Skin epidermis (tissue), 12 donors: ENCODE measurements around the gene ABCC11.
"Not testable (repeated sequence)": the region's sequence is repeated elsewhere in the genome, so short reads cannot be mapped to it uniquely, and the experiment has no call there.

Experiments used
- H3K27ac ChIP-seq, 21 experiments: fragments of 200-600 bp; sonication (generic) in 11 of 21; one replicate each; pipeline ENCODE4 v1.5.0; 2020; ENCODE audit warnings: mild to moderate bottlenecking in 3 of 21, inconsistent platforms in 2 of 21, moderate library complexity in 2 of 21
- H3K4me3 ChIP-seq, 7 experiments: fragments of 200-600 bp; sonication (generic) in 2 of 7; one replicate each; pipeline ENCODE4 v1.5.0; 2020; ENCODE audit warnings: inconsistent platforms in 2 of 7, mild to moderate bottlenecking in 2 of 7, moderate library complexity in 1 of 7

The ABCC11 gene

DNA sequence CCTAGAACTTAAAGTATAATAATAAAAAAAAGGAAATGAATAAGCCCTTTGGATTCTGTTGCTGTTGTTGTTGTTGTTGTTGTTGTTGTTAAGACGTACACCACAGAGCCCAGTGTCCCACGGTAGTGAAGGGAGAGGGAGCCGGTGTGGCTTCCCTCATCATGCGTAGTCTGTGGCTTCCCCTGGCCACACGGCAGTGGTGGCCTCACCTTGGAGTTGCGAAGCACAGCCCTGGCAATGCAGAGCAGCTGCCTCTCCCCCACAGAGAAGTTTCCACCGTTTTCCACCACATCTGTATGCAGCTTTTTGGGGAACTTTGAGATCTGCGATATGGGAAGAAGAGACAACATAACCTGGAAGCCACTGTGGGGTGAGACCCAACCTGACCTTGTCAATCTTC lies 77.4 kb downstream of the ABCC11 start:
- no peak overlapping the region for H3K4me3 ChIP-seq
- H3K27ac ChIP-seq: no peak overlapping the region

DNA sequence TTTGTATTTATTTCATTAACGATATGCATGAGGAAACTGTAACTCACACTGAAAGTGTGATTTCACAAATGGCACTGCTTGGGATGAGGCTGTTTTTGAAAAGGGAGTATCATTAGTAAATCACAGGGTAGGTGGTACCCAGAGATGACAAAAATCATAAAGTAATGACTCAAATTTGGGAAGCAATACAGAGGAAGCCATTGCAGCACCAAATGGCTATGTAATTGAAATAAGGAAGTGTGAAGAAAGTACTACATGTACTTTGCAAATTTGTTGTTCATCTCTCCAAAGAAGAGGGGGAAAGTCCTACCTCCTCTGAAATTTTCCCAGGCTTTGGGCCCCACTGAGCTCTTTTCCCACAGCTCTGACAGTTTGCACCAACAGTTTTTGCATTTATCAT lies 79.3 kb downstream of the ABCC11 start:
- H3K27ac ChIP-seq: no peak overlapping the region

DNA sequence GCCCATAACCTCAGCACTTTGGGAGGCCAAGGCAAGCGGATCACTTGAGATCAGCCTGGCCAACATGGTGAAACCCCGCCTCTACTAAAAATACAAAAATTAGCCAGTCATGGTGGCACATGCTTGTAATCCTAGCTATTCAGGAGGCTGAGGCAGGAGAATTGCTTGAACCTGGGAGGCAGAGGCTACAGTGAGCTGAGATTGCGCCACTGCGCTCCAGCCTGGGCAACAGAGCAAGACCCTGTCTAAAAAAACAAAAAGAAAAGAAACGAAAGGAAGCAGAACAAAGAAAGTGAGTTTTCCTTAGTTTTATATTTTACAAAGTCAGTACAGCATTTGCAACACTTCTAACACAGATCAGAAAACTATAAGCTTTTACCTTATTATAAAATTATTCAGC lies 80.7 kb downstream of the ABCC11 start:
- not testable (repeated sequence) for H3K27ac ChIP-seq, H3K4me3 ChIP-seq

More for the DNA sequence above, 79.3 kb downstream of the ABCC11 start:
- H3K4me3 ChIP-seq: no peak overlapping the region

DNA sequence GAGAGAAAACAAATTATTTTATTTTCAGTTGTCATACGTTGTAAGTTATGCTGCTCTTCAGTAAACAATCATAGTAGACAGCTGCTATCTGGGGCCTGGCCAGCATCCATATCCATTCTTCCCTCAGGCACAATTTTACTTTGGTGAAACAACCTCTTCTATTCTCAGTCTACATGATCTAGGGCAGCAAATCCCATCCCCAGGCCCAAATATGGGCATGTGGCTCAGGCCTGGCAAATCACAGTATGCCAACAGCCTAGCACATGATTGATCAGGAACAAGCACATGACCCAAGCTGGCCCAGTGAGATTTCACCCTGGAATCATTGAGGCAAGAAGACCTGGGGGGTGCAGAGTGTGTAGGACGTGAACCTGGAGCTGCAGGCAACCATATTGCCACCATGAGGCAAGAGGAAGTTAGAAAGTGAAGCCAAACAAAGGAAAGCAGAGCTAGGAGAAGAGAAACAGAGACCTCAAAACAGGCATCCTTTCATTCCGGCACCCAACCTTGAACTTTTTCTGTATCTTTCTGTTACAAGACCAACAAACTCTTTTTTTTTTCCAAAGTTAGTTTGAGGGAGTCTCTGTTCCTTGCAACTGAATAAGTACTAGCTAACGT lies 81.3 kb downstream of the ABCC11 start:
- no peak overlapping the region for H3K4me3 ChIP-seq
- no peak overlapping the region for H3K27ac ChIP-seq

DNA sequence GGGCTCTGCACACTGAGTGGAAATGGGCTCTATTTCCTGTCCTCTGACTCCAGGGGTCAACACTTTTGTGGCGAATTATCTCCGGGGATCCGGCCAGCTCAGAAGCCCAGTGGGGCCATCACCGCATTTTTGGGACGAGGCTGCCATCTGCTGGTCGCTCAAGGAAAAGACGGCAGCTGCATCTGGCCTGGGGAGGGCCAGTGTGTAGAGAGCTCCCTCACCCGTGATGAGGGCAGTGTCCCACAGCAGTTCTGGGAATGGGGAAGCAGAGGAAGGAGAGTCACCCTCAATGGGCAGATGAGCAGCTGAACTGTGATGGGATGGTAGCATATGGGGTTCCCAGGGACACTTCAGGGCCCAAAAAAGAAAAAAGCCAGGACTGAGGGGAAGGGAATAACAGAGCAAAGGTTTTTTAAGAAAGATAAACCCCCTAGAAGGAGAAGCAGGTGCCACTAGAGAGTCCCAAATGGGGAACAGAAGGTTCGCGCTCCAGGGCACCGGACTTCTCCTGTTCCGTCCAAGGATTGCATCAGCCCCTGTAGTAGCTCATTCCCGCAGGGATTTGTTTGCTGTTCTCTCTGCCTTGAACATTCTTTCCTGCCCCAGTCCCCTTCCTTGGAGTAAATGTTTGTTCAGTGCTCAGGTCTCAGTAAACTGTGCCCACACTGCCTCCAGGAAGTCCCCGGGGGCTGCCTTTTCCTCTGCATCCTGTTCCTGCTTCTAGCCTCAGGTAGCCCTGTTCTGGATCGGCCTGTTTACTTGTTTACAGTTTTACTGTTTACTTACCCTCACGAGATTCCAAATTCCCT lies 82.2 kb downstream of the ABCC11 start:
- Histone ChIP-seq H3K27ac (no peak overlapping the region), H3K4me3 (no peak overlapping the region)

DNA sequence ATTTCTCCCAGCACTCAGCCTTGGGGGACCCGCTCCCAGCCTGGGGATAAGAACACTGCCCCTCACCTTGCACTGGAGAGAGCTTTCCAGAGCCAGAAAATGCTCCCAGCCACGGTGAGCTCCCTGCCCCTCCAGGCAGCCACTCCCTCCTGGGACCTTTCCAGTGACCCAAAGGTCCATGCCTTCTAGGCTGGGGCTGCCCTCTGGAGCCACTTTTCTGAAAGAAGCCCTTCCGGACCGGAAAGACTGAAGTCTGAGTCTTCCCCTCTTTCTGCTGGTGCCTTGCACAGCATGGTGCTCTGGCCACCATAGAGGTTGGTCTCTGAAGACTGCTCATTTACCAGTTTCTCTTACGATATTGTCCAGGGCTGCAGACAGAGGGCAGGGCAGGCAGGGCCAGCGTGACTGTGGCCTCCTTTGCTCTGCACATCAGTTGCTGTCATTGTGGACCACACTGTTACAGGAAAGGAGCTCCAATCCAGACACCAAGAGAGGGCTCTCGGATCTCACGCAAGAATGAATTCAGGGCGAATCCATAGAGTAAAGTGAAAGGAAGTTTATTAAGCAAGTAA lies 84.4 kb downstream of the ABCC11 start:
- Histone ChIP-seq H3K4me3 (no peak overlapping the region), H3K27ac (no peak overlapping the region)

DNA sequence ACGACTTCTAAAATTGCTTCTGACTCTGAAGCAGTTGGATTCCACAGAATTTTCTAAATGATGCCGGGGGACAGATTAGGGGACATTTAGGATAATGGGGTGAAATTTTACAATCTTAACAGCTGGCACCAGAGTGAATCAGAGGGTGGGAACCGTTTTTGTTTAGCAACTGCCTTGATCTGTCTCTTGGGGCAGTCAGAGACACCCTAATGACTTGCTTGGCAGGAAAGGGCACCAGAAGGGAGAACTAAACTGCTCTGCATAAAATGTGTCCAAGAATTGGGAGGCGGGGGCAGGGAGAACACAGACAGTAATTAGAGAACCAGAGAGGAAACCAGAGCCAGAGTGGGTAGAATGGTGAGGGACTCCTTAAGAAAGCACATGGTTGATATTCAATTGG lies 85.4 kb downstream of the ABCC11 start:
- no peak overlapping the region for H3K27ac ChIP-seq

DNA sequence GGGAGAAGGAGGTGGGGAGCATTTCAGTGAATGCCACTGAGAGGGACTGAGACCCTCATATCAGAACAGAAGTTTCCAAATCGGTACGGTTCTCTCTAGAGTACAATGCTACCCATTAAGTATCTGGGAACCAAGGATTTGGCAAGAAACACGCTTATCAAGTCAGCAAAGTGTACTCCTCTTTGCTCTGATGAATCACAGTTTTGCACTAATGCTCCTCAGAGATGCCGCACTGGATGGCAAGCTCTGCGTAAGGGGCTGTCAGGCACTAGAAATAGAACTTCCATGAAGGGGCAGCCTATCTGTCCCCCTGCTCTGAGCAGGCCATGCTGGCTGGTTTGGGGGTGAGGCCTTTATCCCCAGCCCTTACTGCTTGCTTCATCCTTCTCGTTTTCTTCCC lies 86.8 kb downstream of the ABCC11 start:
- Histone ChIP-seq H3K4me3 (no peak overlapping the region), H3K27ac (no peak overlapping the region)

More for the DNA sequence above, 85.4 kb downstream of the ABCC11 start:
- no peak overlapping the region for H3K4me3 ChIP-seq

DNA sequence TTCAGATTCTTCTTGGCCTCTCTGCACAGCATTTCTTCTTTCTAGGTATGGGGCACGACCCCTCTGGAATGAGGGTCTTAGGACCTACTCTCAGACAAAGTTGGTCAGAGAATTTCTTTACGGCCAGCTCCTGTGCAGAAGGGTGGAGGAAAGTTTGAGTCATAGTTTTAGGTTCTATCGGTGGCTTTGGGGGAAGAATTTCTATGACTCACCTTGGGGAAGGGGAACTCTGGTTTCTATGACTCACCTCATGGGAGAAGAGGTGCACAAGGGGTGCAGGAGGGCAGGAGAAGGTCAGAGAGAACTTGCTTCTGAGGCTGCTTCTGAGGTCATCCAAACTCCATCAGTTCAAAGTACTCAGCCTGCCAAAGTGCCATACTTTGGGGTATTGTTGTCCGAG lies 89.0 kb downstream of the ABCC11 start:
- no peak overlapping the region for H3K27ac ChIP-seq
- no peak overlapping the region for H3K4me3 ChIP-seq

DNA sequence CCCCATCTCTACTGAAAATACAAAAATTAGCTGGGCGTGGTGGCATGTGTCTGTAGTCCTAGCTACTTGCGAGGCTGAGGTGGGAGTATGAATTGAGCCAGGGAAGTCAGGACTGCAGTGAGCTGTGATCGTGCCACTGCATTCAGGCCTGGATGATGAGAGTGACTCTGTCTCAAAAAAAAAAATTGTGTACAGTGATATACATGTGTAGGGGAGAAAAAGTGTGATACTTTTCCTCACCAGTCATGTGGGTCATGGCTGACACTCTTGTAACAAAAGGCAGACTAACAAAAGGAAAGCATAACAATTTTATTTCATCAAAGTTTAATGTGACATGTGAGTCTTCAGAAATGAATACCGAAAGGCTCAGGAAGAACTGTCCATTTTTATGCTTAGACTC lies 89.5 kb downstream of the ABCC11 start:
- Histone ChIP-seq H3K27ac (no peak overlapping the region), H3K4me3 (no peak overlapping the region)

DNA sequence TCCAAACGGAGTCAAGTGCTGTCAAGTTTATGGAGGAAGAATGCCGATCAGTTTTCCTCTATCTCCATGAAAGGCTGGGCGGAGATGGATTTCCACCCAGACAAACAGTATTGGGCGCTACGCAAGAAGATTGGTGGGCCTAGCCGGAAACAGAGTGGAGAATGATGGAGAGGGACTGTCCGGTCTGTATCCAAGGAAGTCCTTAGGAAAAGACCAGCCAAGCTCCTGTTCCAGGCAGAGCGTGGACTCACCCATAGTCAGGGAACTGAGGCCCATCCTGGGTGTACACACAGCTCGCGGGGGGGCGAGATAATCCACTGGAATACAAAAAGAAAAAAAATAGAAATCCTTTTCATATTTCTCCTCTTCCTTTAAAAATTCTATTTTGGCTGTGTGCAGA lies 90.0 kb downstream of the ABCC11 start:
- Histone ChIP-seq H3K4me3 (no peak overlapping the region), H3K27ac (no peak overlapping the region)

DNA sequence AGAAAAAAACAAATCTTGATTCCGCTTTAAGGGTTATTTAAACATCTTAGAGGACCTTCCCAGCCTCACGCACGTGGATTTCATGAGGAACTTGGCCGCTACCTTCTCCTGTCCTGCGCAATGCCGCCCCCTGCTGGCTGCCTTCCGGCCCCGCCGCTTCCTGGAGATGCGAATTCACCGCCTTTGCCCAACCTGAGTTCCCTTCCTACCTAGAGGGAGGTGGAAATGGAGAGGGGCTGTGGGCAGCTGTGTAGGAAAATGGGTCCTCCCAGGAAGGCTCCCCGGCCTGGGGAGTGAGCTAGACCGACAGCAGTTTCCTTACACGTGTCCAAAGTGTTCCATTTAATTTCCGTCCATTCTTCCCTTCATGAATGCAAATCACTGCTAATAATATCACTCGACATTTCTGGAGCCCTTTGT lies 90.5 kb downstream of the ABCC11 start:
- no peak overlapping the region for H3K27ac ChIP-seq
- no peak overlapping the region for H3K4me3 ChIP-seq

DNA sequence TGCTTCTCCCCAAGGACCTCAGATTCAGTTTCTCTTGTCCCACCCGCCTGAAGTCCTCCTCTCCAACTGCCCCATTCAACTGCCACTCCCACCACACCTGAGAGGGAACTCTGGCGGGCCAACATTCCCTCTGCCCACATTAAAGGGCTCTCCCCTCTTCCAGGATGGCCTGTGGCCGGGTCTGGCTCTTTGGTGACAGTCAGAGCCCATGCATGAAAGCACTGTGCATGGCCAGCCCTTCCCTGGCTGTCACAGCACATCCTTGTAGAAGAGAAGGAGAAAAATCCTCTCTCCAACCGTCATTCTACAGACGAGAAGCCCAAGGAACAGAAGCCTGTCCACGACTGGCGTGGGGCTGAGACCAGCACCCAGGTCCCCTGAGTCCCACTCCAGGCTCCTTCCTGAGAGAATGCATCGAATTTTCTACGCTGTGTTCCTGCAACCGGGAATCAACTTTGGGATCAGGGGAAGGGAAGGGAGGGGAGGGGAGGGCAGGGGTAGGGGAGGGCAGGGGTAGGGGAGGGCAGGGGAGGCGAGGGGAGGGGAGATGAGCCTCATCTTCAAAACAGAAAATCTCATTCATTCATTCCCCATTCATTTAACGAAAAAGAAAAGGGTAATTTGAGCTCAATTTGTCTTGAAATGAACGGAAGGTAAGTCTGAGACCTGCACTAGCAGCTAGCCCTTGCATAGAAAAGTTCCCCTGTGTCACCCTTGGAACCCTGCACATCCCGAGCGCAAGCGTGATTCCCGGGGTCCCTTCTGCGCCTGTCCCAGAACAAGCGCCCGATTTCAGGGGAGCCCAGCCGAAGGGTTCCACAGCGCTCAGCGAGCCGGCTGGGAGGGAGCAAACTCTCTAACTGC lies 91.2 kb downstream of the ABCC11 start, which contains the start of gene ABCC12:
Gene ABCC12, minus strand, starts transcription at position 68 of the 864 bp plus-strand sequence. CDS start 9,569 bp downstream, outside the sequence.
- H3K27ac ChIP-seq: no peak within 1 kb of the TSS
- no peak within 1 kb of the TSS for H3K4me3 ChIP-seq

DNA sequence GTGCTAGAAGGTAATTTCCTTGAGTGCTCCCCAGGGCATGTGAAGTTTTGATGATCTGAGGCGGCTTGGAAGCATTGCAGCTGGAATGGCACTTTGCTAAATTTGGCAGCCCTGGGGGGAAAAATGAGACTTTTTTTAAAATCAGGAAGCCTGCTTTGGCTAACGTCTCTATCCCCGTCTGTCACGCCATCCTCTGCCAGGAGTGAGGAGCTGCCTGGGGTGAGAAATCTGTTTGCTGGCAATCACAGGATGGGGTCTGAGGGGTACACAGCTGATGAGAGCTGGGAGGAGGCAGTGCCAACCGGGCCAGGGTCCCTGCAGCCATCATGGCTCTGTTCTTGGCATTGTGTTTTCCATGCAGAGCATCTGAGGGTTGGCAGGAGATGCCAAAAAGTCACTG lies 93.6 kb downstream of the ABCC11 start:
- H3K4me3 ChIP-seq: no peak overlapping the region

DNA sequence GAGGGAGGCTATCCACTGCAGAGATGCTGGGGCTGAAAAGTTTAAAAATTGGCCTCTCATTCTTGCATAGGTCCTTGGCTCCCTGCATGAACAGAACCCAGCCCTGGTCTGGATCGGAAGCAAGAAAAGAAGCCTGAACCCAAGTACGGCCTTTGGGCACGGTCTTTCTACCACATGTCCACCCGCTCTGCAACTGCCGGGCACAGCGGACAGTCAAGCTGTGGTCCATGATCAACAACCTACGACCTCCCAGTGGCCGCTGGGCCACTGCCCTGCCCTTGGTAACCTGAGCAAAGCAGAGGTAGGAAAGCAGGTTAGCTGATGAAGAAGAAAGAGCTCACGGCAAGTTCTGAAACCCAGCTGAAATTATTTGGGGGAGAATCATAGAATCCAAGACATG lies 95.1 kb downstream of the ABCC11 start:
- H3K27ac ChIP-seq: no peak overlapping the region
- no peak overlapping the region for H3K4me3 ChIP-seq

More for the DNA sequence above, 93.6 kb downstream of the ABCC11 start:
- no peak overlapping the region for H3K27ac ChIP-seq

DNA sequence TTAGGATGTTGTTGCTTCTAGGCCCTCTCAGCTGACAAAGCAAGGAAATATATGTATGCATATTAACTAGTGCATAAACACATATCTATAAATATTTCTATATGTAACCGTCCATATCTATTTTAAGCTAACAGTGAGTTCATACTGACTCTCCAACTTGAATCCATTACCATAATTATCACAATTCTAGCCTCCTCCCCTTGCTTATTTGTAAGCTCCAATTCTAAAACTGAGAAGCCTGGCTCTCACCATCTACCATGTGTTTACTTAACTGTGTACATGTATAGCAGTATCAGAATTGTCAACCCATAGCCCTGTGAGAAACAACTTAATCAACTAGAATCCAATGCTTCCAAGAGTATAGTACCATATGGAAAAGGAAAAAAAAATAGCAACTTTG lies 96.6 kb downstream of the ABCC11 start:
- Histone ChIP-seq H3K27ac (no peak overlapping the region), H3K4me3 (no peak overlapping the region)

DNA sequence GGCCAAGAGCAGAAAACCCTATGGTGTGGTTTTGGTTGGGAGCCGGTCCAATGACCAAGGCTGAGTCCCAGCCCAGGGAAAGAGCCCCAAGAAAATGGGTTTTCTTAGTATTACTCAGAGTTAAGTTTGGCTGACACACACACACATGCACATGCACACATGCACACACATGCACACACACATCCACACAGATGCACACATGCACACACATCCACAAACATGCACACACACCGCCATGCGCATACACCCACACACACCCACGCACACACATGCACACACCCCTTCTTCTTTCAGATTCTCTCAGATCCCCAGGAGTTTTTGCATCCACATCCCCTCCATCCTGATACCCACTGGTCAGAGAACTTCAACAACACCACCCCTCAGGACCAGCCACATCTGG lies 100.6 kb downstream of the ABCC11 start:
- Histone ChIP-seq H3K27ac (no peak overlapping the region), H3K4me3 (no peak overlapping the region)

DNA sequence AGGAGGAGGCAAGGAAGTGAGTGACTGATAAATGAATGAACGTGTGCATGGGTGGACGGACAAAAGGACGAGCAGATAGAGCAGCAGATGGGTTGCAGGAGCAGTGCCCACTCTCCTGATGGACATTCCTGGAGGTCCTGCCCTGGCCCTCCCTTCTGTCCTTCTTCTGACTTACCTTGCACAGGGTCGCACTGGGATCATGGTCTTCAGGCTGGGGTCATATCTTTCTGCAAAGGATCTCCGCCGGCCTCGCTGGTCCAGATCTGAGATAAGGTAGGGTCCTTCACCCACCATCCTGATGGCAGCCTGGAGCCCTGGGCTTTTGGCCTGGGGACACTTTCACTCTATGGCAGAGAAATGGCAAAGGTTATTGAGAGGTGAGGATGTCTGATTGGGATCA lies 101.2 kb downstream of the ABCC11 start:
- Histone ChIP-seq H3K27ac (no peak overlapping the region), H3K4me3 (no peak overlapping the region)

DNA sequence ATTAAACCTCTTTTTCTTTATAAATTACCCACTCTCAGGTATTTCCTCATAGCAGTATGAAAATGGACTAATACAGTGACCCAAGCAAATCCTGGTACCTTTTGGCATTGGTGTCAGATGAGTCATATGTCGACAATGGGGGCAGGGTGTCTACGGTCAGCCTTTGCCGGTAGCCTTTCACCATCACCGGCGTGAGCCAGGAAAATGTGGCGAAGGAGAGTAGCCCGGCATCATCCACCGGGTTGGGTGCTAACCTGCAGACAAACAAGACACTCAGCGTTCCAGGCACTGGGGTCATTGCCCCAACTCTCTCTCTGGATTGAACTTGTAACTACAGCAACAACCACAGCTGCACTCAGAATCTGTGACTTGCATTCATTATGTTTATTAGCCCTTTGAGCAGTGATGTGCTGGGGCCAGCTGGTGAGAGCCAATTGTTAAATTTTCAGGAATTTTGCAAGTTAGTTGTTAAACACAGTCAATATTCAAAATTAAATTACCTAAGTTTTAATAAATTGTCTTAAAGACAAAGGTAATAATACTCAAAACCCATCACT lies 103.4 kb downstream of the ABCC11 start:
- H3K4me3 ChIP-seq: no peak overlapping the region
- H3K27ac ChIP-seq: no peak overlapping the region

DNA sequence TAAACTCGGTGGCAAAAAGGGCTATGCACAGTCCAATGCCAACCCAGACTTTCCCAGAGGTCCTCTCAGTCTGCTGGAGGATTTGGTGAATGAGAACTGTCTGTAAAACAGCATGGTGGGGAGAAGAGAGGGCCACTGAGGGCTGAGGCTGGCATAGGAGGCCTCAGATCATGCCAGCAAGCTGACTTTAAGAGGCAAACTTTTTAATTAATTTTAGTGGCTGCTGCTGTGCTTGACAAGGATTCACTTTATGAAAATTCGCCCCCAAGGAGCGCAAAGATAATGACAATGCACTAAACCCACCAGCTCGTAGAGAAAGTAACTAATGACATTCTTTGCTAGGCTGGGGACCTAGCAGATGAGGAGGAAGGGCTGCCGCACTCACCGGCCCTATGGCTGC lies 106.5 kb downstream of the ABCC11 start:
- Histone ChIP-seq H3K4me3 (no peak overlapping the region), H3K27ac (no peak overlapping the region)
